Calu3 (cell line): Measurements from ENCODE around the gene KRTAP10-6. TPM values are rescaled to one million over a fixed set of nuclear protein-coding genes. Genes with fewer than 3 reads are reported as not detected.
"Not testable (repeated sequence)": the region's sequence is repeated elsewhere in the genome, so short reads cannot be mapped to it uniquely, and the experiment has no call there.

Source experiments
- BruUV-seq: library from RNA; stranded (reverse); fragments of 400-500 nt; replicated peaks from 2 replicates; lab custom pipeline; 2021; lab: Mats Ljungman, UMichigan
- CTCF ChIA-PET: fragments of 300-600 bp; sonication (Branson Sonifier 250); formaldehyde crosslinking; loops from one replicate; lab custom pipeline; 2022; ENCODE audit warnings: antibody characterized with exemption; lab: Charles Lee
- DNase-seq: peaks from one replicate; pipeline ENCODE4 v3.0.0; 2022
- H3K27ac Mint-ChIP-seq: one replicate; pipeline ENCODE4 v1.8.0; 2022; ENCODE audit warnings: mixed read lengths; ENCODE audit not compliant: unreplicated experiment
- H3K27me3 Mint-ChIP-seq: one replicate; pipeline ENCODE4 v1.8.0; 2022; ENCODE audit warnings: mixed read lengths; ENCODE audit not compliant: unreplicated experiment
- H3K36me3 Mint-ChIP-seq: one replicate; pipeline ENCODE4 v1.8.0; 2022; ENCODE audit warnings: mild to moderate bottlenecking, moderate library complexity, mixed read lengths; ENCODE audit not compliant: insufficient read depth, unreplicated experiment
- H3K4me1 Mint-ChIP-seq: one replicate; pipeline ENCODE4 v1.8.0; 2022; ENCODE audit warnings: mild to moderate bottlenecking, low read depth, mixed read lengths; ENCODE audit not compliant: unreplicated experiment
- H3K4me3 Mint-ChIP-seq: one replicate; pipeline ENCODE4 v1.8.0; 2022; ENCODE audit warnings: mild to moderate bottlenecking, low read depth, moderate library complexity, mixed read lengths; ENCODE audit not compliant: unreplicated experiment
- H3K9me3 Mint-ChIP-seq: one replicate; pipeline ENCODE4 v1.8.0; 2022; ENCODE audit warnings: low read depth, mixed read lengths; ENCODE audit not compliant: unreplicated experiment
- CTCF ChIP-seq: fragments of 200-600 bp; IDR thresholded peaks from one replicate; pipeline ENCODE4 v1.8.0; 2022; ENCODE audit warnings: antibody characterized with exemption; ENCODE audit not compliant: unreplicated experiment
- intact Hi-C: fragments of 100-400 bp; cut with micrococcal nuclease; formaldehyde crosslinking; loops from one replicate; pipeline ENCODE4 v1.10.0; 2022; ENCODE audit not compliant: unreplicated experiment
- total RNA-seq: library from RNA; stranded (reverse); gene quantifications from 2 replicates; pipeline ENCODE4 v1.2.3, GENCODE V29; 2022

KRTAP10-6 gene
- total RNA-seq, 1 experiment from 2014 or later: not detected

DNA sequence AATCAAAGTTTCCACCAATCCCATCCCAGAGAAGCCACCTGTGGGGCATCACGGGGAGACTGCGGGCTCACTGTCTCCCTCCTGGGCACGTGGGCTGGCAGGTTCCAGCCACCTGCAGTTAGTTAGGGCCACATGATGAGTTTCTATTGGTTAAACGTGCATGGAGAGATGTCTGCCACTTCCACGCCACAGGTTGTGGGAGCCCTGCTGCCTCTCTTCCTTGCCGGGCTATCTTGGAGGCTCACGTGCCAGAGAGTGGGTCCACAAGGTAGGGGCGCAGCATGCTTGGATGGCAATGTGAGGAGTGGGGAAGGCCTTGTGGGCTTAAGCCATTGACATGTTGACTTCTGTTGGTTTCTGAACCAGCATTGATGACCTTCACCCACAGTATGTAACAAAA is 11.6 kb upstream of the KRTAP10-6 start:
- Mint-ChIP-seq H3K27ac (no peak overlapping the region), H3K9me3 (no peaks in the 10 kb centered on the region), H3K4me3 (no peak overlapping the region), H3K4me1 (no peaks in the 10 kb centered on the region), H3K36me3 (no peaks in the 10 kb centered on the region), H3K27me3 (peaks cover 73% of the 10 kb centered on the region)
- BruUV-seq: no TSS peak
- CTCF ChIA-PET: no interaction called here
- TF ChIP-seq CTCF: no peak
- DNase-seq: no peak
- intact Hi-C loops: no loop called here

DNA sequence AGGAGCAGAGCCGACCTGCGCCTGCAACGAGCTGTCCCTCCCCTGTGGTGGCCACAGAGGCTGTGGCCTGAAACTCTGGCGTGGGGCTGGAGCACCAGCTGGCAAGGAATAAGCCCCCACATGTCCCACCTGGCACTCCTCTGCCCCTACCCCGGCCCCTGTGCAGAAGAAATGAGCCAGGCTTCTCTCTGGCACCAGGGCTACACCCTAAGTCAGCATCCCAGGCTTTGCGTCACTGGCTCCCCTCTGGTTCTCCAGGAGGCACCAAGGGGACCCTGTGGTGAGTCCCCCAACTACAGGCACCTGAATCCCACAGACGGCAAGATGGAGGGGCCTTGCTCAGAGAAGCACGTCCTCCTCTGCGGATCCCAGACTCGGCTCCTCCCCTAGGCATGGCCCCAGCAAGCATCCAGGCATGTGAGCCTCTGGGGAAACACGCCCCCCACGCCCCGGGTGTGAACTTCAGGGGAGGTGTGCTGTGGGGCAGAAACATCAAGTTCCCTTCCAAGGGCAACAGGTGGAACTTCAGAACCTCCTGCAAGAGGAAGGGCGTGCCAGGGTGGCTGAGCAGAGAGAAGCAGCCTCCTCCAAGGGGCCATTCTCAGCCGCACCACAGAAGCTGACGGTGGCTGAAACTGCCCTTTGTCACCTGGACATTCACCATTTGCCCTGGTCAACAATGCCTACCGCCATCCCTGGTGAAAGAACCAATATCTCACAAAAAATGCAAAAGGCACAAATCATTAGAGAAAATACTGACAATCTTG is 11.0 kb upstream of the KRTAP10-6 start:
- intact Hi-C loops: no loop called here
- Mint-ChIP-seq H3K36me3 (no peaks in the 10 kb centered on the region), H3K4me3 (no peak overlapping the region), H3K27me3 (peaks cover 79% of the 10 kb centered on the region), H3K4me1 (no peaks in the 10 kb centered on the region), H3K9me3 (no peaks in the 10 kb centered on the region), H3K27ac (no peak overlapping the region)
- CTCF ChIA-PET: no interaction called here
- BruUV-seq: no TSS peak
- no peak for TF ChIP-seq CTCF
- DNase-seq: no peak

- Mint-ChIP-seq H3K36me3 (no peaks in the 10 kb centered on the region), H3K4me1 (no peaks in the 10 kb centered on the region), H3K4me3 (no peak overlapping the region), H3K27ac (no peak overlapping the region), H3K27me3 (peaks cover 82% of the 10 kb centered on the region), H3K9me3 (no peaks in the 10 kb centered on the region)
- CTCF ChIA-PET: no interaction called here
- intact Hi-C loops: no loop called here
- no TSS peak for BruUV-seq
- DNase-seq: no peak
- TF ChIP-seq CTCF: no peak
Observed at GRCh38 chr21:44602463-44602850, 10.2 kb upstream of the KRTAP10-6 start.

GRCh38 chr21:44601596-44602462 is 9.5 kb upstream of the KRTAP10-6 start:
- no peak for DNase-seq
- no peak overlapping the region for H3K27ac Mint-ChIP-seq
- BruUV-seq: no TSS peak
- no peaks in the 10 kb centered on the region for H3K9me3 Mint-ChIP-seq
- peaks cover 82% of the 10 kb centered on the region for H3K27me3 Mint-ChIP-seq
- no peaks in the 10 kb centered on the region for H3K4me1 Mint-ChIP-seq
- H3K36me3 Mint-ChIP-seq: no peaks in the 10 kb centered on the region
- CTCF ChIA-PET: no interaction called here
- no peak for TF ChIP-seq CTCF
- intact Hi-C loops: no loop called here
- no peak overlapping the region for H3K4me3 Mint-ChIP-seq

- H3K36me3 Mint-ChIP-seq, H3K4me1 Mint-ChIP-seq, CTCF ChIA-PET, H3K4me3 Mint-ChIP-seq, intact Hi-C loops, DNase-seq, BruUV-seq, H3K9me3 Mint-ChIP-seq, H3K27ac Mint-ChIP-seq: not testable (repeated sequence)
- peaks cover 80% of the 10 kb centered on the region for H3K27me3 Mint-ChIP-seq
Observed at GRCh38 chr21:44601091-44601490, 8.8 kb upstream of the KRTAP10-6 start.

GRCh38 chr21:44600118-44600978 is 8.0 kb upstream of the KRTAP10-6 start, which contains the start of gene KRTAP10-7:
TSS of gene KRTAP10-7 (plus strand) at chr21:44600597. CDS start at chr21:44600622, 25 bp downstream.
- H3K9me3 Mint-ChIP-seq, BruUV-seq, H3K4me1 Mint-ChIP-seq, H3K36me3 Mint-ChIP-seq, CTCF ChIA-PET, H3K4me3 Mint-ChIP-seq, DNase-seq, intact Hi-C loops, H3K27ac Mint-ChIP-seq: not testable (repeated sequence)
- H3K27me3 Mint-ChIP-seq: peaks cover 81% of the 10 kb centered on the region
